HG02885 (cell line): ENCODE data around the gene TRAPPC12.

ENCODE experiments used
- ATAC-seq: cut with Tn5 transposase; IDR thresholded peaks from one replicate; pipeline ENCODE4 v1.9.1; 2021; ENCODE audit warnings: mild to moderate bottlenecking; ENCODE audit not compliant: unreplicated experiment, poor library complexity

TRAPPC12 gene

GRCh38 chr2:3404349-3404894 lies 24.9 kb downstream of the TRAPPC12 start:
- no peak for ATAC-seq

- ATAC-seq: no peak
Measured at GRCh38 chr2:3405307-3405706, 25.8 kb downstream of the TRAPPC12 start.

- no peak for ATAC-seq
Measured at GRCh38 chr2:3405876-3406275, 26.4 kb downstream of the TRAPPC12 start.

GRCh38 chr2:3406501-3406900 lies 27.0 kb downstream of the TRAPPC12 start:
- no peak for ATAC-seq

- ATAC-seq: no peak
Measured at GRCh38 chr2:3408781-3409180, 29.3 kb downstream of the TRAPPC12 start.

GRCh38 chr2:3409627-3410170 lies 30.2 kb downstream of the TRAPPC12 start:
- ATAC-seq: no peak

- ATAC-seq: no peak
Measured at GRCh38 chr2:3411103-3411502, 31.6 kb downstream of the TRAPPC12 start.

GRCh38 chr2:3413697-3414096 lies 34.2 kb downstream of the TRAPPC12 start:
- no peak for ATAC-seq

- ATAC-seq: no peak
Measured at GRCh38 chr2:3414133-3414860, 34.8 kb downstream of the TRAPPC12 start.

GRCh38 chr2:3418766-3419404 lies 39.4 kb downstream of the TRAPPC12 start:
- ATAC-seq: no peak

- ATAC-seq: no peak
Measured at GRCh38 chr2:3420076-3420768, 40.7 kb downstream of the TRAPPC12 start.

- ATAC-seq: no peak
Measured at GRCh38 chr2:3420769-3421397, 41.4 kb downstream of the TRAPPC12 start.

- no peak for ATAC-seq
Measured at GRCh38 chr2:3421580-3421979, 42.1 kb downstream of the TRAPPC12 start.

GRCh38 chr2:3422161-3422779 lies 42.8 kb downstream of the TRAPPC12 start:
- peak; percentile 36 for ATAC-seq

- ATAC-seq: peak; percentile 27
Measured at GRCh38 chr2:3423492-3424170, 44.1 kb downstream of the TRAPPC12 start.

GRCh38 chr2:3424171-3424795 lies 44.8 kb downstream of the TRAPPC12 start:
- ATAC-seq: no peak

GRCh38 chr2:3426615-3427014 lies 47.1 kb downstream of the TRAPPC12 start:
- ATAC-seq: no peak

GRCh38 chr2:3427272-3427671 lies 47.8 kb downstream of the TRAPPC12 start:
- ATAC-seq: peak; percentile 89

- no peak for ATAC-seq
Measured at GRCh38 chr2:3428577-3428976, 49.1 kb downstream of the TRAPPC12 start.
